ENCODE data around the gene ABHD17C. TPM values are rescaled to one million over a fixed set of nuclear protein-coding genes. Genes with fewer than 3 reads are reported as not detected.
A peak's percentile ranks its signal among the peaks of the same experiment; 100 is the strongest.

The ABHD17C gene
- total and polyA plus RNA-seq, 4 donors, result 1.2 to 9.6 (median 6.2) TPM

- H3K4me3 ChIP-seq (ENCODE audit: low read length in 2 of 2), result no peak overlapping the region
- H3K27me3 ChIP-seq (ENCODE audit: control insufficient read depth in 1 of 2, insufficient read depth in 2 of 2, low read length in 1 of 2), result no peaks in the 10 kb centered on the region
- H3K4me1 ChIP-seq (ENCODE audit: control insufficient read depth in 1 of 2, insufficient read depth in 2 of 2, low read length in 2 of 2), result no peaks in the 10 kb centered on the region
- intact Hi-C loops (cut with DNase I), result loop anchor here (2.0 to 5.0 kb wide), 6 partner anchors 86 to 211 kb away; no protein-coding TSS in a partner anchor
- 19 to 20% methylated on average over 7 of the region's 7 CpGs for WGBS, 2 donors
- ATAC-seq (ENCODE audit: low FRiP score) (no peak), DNase-seq (no peak)
- H3K36me3 ChIP-seq (ENCODE audit: control insufficient read depth in 1 of 2, insufficient read depth in 2 of 2, low read length in 1 of 2), result no peaks in the 10 kb centered on the region
- H3K27ac ChIP-seq (ENCODE audit: low read depth in 1 of 2, low read length in 2 of 2), result no peak overlapping the region
- H3K9me3 ChIP-seq (ENCODE audit: control insufficient read depth, low read length), result no peaks in the 10 kb centered on the region
Observed at GRCh38 chr15:80778621-80778963, 83.5 kb downstream of the ABHD17C start.

- H3K36me3 ChIP-seq (ENCODE audit: control insufficient read depth in 1 of 2, insufficient read depth in 2 of 2, low read length in 1 of 2), result no peaks in the 10 kb centered on the region
- H3K9me3 ChIP-seq (ENCODE audit: control insufficient read depth, low read length), result no peaks in the 10 kb centered on the region
- ATAC-seq (ENCODE audit: low FRiP score) (peak; percentile 88), DNase-seq (peak; percentile 71 to 89)
- no peak within 1 kb of the TSS for H3K27ac ChIP-seq (ENCODE audit: low read depth in 1 of 2, low read length in 2 of 2)
- H3K27me3 ChIP-seq (ENCODE audit: control insufficient read depth in 1 of 2, insufficient read depth in 2 of 2, low read length in 1 of 2), result no peaks in the 10 kb centered on the region
- no peaks in the 10 kb centered on the region for H3K4me1 ChIP-seq (ENCODE audit: control insufficient read depth in 1 of 2, insufficient read depth in 2 of 2, low read length in 2 of 2)
- 1% methylated on average over 70 to 75 of the region's 75 CpGs for WGBS, 2 donors
- intact Hi-C loops (cut with DNase I), result loop anchor here (2.0 to 5.0 kb wide), 6 partner anchors 87 to 212 kb away; no protein-coding TSS in a partner anchor
- H3K4me3 ChIP-seq (ENCODE audit: low read length in 2 of 2), result peak within 1 kb of the TSS; percentile 1 to 38
Observed at GRCh38 chr15:80778964-80779657, 84.0 kb downstream of the ABHD17C start, which contains the start of gene CEMIP. Gene CEMIP, plus strand, starts transcription at chr15:80779370. Its CDS starts 94,510 bp downstream, at chr15:80873880.

- peak in 1 of 2 donors; percentile 79 for DNase-seq
- 1 to 2% methylated on average over 43 to 45 of the region's 45 CpGs for WGBS, 2 donors
- H3K36me3 ChIP-seq (ENCODE audit: control insufficient read depth in 1 of 2, insufficient read depth in 2 of 2, low read length in 1 of 2), result no peaks in the 10 kb centered on the region
- H3K4me1 ChIP-seq (ENCODE audit: control insufficient read depth in 1 of 2, insufficient read depth in 2 of 2, low read length in 2 of 2), result no peaks in the 10 kb centered on the region
- peak overlapping the region in 1 of 2 donors; percentile 38 for H3K4me3 ChIP-seq (ENCODE audit: low read length in 2 of 2)
- H3K27ac ChIP-seq (ENCODE audit: low read depth in 1 of 2, low read length in 2 of 2), result no peak overlapping the region
- no peaks in the 10 kb centered on the region for H3K27me3 ChIP-seq (ENCODE audit: control insufficient read depth in 1 of 2, insufficient read depth in 2 of 2, low read length in 1 of 2)
- peak; percentile 12 for ATAC-seq (ENCODE audit: low FRiP score)
- no peaks in the 10 kb centered on the region for H3K9me3 ChIP-seq (ENCODE audit: control insufficient read depth, low read length)
- intact Hi-C loops (cut with DNase I), result loop anchor here (2.0 to 5.0 kb wide), 6 partner anchors 88 to 213 kb away; no protein-coding TSS in a partner anchor
Observed at GRCh38 chr15:80779658-80780415, 84.7 kb downstream of the ABHD17C start.

GRCh38 chr15:80780416-80781221 is 85.5 kb downstream of the ABHD17C start:
- Histone ChIP-seq H3K4me1 (ENCODE audit: control insufficient read depth in 1 of 2, insufficient read depth in 2 of 2, low read length in 2 of 2) (no peaks in the 10 kb centered on the region), H3K27ac (ENCODE audit: low read depth in 1 of 2, low read length in 2 of 2) (no peak overlapping the region), H3K4me3 (ENCODE audit: low read length in 2 of 2) (no peak overlapping the region), H3K36me3 (ENCODE audit: control insufficient read depth in 1 of 2, insufficient read depth in 2 of 2, low read length in 1 of 2) (no peaks in the 10 kb centered on the region), H3K9me3 (ENCODE audit: control insufficient read depth, low read length) (no peaks in the 10 kb centered on the region), H3K27me3 (ENCODE audit: control insufficient read depth in 1 of 2, insufficient read depth in 2 of 2, low read length in 1 of 2) (no peaks in the 10 kb centered on the region)
- 4 to 5% methylated on average over 38 to 40 of the region's 40 CpGs for WGBS, 2 donors
- intact Hi-C loops (cut with DNase I), result no loop called here
- ATAC-seq (ENCODE audit: low FRiP score), result no peak
- DNase-seq, result peak; percentile 74 to 91

- Histone ChIP-seq H3K27ac (ENCODE audit: low read depth in 1 of 2, low read length in 2 of 2) (no peak overlapping the region), H3K27me3 (ENCODE audit: control insufficient read depth in 1 of 2, insufficient read depth in 2 of 2, low read length in 1 of 2) (no peaks in the 10 kb centered on the region), H3K4me1 (ENCODE audit: control insufficient read depth in 1 of 2, insufficient read depth in 2 of 2, low read length in 2 of 2) (no peaks in the 10 kb centered on the region), H3K36me3 (ENCODE audit: control insufficient read depth in 1 of 2, insufficient read depth in 2 of 2, low read length in 1 of 2) (no peaks in the 10 kb centered on the region), H3K9me3 (ENCODE audit: control insufficient read depth, low read length) (no peaks in the 10 kb centered on the region), H3K4me3 (ENCODE audit: low read length in 2 of 2) (no peak overlapping the region)
- ATAC-seq (ENCODE audit: low FRiP score) (no peak), DNase-seq (no peak)
- intact Hi-C loops (cut with DNase I), result no loop called here
Observed at GRCh38 chr15:80783260-80783659, 88.2 kb downstream of the ABHD17C start.

GRCh38 chr15:80785335-80785734 is 90.2 kb downstream of the ABHD17C start:
- intact Hi-C loops (cut with DNase I), result no loop called here
- 91 to 93% methylated on average over 5 of the region's 5 CpGs for WGBS, 2 donors

GRCh38 chr15:80785811-80786354 is 90.8 kb downstream of the ABHD17C start:
- Histone ChIP-seq H3K4me3 (ENCODE audit: low read length in 2 of 2) (no peak overlapping the region), H3K4me1 (ENCODE audit: control insufficient read depth in 1 of 2, insufficient read depth in 2 of 2, low read length in 2 of 2) (no peaks in the 10 kb centered on the region), H3K27me3 (ENCODE audit: control insufficient read depth in 1 of 2, insufficient read depth in 2 of 2, low read length in 1 of 2) (no peaks in the 10 kb centered on the region), H3K27ac (ENCODE audit: low read depth in 1 of 2, low read length in 2 of 2) (no peak overlapping the region), H3K9me3 (ENCODE audit: control insufficient read depth, low read length) (no peaks in the 10 kb centered on the region), H3K36me3 (ENCODE audit: control insufficient read depth in 1 of 2, insufficient read depth in 2 of 2, low read length in 1 of 2) (no peaks in the 10 kb centered on the region)
- no peak for ATAC-seq (ENCODE audit: low FRiP score)
- DNase-seq, result no peak
- intact Hi-C loops (cut with DNase I), result no loop called here
- 90 to 94% methylated on average over 5 of the region's 5 CpGs for WGBS, 2 donors

More at GRCh38 chr15:80785335-80785734, 90.2 kb downstream of the ABHD17C start:
- no peak overlapping the region for H3K4me3 ChIP-seq (ENCODE audit: low read length in 2 of 2)
- H3K27me3 ChIP-seq (ENCODE audit: control insufficient read depth in 1 of 2, insufficient read depth in 2 of 2, low read length in 1 of 2), result no peaks in the 10 kb centered on the region
- H3K36me3 ChIP-seq (ENCODE audit: control insufficient read depth in 1 of 2, insufficient read depth in 2 of 2, low read length in 1 of 2), result no peaks in the 10 kb centered on the region
- ATAC-seq (ENCODE audit: low FRiP score), result no peak
- H3K4me1 ChIP-seq (ENCODE audit: control insufficient read depth in 1 of 2, insufficient read depth in 2 of 2, low read length in 2 of 2), result no peaks in the 10 kb centered on the region
- no peak overlapping the region for H3K27ac ChIP-seq (ENCODE audit: low read depth in 1 of 2, low read length in 2 of 2)
- H3K9me3 ChIP-seq (ENCODE audit: control insufficient read depth, low read length), result no peaks in the 10 kb centered on the region
- DNase-seq, result no peak

GRCh38 chr15:80787316-80787715 is 92.2 kb downstream of the ABHD17C start:
- H3K4me1 ChIP-seq (ENCODE audit: control insufficient read depth in 1 of 2, insufficient read depth in 2 of 2, low read length in 2 of 2), result no peaks in the 10 kb centered on the region
- H3K27me3 ChIP-seq (ENCODE audit: control insufficient read depth in 1 of 2, insufficient read depth in 2 of 2, low read length in 1 of 2), result no peaks in the 10 kb centered on the region
- no peak overlapping the region for H3K4me3 ChIP-seq (ENCODE audit: low read length in 2 of 2)
- H3K27ac ChIP-seq (ENCODE audit: low read depth in 1 of 2, low read length in 2 of 2), result no peak overlapping the region
- 70 to 77% methylated on average over 3 of the region's 3 CpGs for WGBS, 2 donors
- ATAC-seq (ENCODE audit: low FRiP score) (no peak), DNase-seq (no peak)
- H3K9me3 ChIP-seq (ENCODE audit: control insufficient read depth, low read length), result no peaks in the 10 kb centered on the region
- H3K36me3 ChIP-seq (ENCODE audit: control insufficient read depth in 1 of 2, insufficient read depth in 2 of 2, low read length in 1 of 2), result no peaks in the 10 kb centered on the region
- intact Hi-C loops (cut with DNase I), result no loop called here

Data from aorta (tissue), 5 donors.